HUDEP-2 (cell line): ENCODE measurements around the gene NISCH.

Experiments
- DNase-seq, 76 experiments: peaks; one replicate each; lab custom pipeline; 2025; ENCODE audit not compliant: unreplicated experiment in 76 of 76; lab: John Stamatoyannopoulos, UW

Gene NISCH

DNA sequence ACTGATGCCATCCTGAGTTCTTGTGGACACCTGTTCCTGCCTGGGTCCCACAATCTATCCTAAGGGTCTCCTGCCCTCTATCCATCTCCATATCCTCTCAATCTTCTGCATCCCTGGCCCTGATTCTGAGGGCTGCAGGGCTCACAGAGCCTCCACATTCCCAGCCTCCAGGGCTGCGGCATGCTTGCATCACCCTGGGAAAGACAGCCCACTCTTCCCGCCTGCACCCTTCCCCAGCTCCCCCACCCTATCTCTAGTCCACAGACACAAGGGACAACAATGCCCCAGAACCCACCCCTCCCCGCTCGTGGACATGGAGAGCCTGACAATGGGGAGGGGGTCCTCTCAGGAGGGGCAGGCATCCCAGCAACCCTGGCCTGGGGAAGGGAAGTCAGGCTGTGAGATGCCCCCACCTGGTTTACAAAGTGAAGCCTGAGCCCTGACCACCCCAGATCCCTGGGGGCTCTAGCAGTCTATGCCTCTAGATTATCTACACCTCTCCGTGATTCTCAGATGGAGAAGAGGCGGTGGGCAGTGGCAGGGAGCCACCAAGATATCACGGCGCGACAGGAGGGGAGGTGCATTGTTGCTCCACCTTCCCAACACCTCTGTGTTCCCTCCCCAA lies 20.8 kb upstream of the NISCH start:
- no peak for DNase-seq

DNA sequence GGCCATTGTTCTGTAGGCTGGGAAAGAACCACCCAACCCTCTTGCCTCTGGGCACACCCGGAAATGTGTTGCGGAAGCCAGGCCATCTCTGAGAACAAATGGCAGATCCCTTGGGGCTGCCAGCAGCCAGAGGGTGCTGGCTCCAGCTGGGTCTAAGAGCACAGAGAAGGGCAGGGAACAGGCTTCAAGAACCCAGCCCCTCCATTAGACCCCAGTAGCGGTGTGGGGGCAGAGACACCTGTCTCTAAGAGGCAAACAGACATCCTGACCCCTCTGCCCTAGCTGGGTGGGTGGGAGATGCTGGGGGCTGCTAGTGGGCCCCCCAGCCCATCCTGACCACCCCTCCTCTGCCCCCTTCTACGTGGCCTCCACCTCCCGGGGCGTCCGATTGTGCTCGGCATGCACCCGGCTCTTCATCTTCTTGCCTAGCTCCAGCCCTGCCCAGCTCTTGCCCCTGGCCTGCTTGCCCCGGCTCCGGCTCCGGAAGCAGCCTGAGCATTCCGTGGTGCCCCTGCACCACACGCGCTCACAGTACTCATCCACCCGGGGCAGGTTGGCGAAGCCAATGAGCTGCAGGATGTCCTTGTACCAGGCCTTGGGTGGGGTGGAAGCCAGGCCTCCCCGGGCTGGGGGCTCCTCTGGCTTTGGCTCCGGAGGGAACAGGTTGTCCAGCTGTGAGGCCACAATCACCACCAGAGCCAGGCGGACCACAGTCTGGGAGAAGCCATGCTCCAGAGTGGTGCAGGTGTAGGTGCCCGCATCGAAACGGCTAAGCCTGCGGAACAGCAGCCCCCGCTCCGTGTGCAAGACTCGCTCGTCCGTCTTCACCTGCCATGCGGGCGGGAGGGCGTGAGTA lies 19.9 kb upstream of the NISCH start:
- no peak for DNase-seq

DNA sequence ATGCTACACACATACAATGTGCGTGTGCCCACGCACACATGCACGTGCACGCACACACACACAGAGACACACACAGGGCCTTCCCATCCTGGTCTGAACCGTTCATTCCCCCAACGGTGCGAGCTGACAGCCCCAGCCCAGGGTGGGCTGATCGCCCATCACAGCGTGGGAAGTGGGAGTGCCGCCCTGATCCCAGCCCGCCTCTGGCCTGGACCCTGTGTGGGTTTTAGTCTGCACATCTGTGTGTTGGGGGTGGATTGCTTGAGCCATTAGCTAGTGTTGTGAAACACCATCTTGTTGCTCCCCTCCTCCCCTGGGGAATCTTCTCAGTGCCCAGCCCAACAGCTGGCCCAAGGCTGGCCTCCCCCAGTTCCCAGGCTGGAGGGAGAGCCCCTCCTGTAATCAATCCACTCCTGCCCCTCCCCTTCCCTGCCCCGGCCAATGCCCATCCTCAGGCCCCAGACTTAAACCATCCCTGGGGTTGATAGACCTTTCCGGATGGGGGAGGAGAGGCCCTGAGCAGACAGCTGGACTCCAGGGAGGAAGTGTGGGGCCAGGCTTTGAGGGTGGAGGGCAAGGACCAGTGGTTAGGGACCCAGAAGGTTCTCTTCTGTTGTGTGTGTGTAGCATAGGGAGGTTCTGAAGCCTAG lies 18.8 kb upstream of the NISCH start:
- DNase-seq, result no peak

DNA sequence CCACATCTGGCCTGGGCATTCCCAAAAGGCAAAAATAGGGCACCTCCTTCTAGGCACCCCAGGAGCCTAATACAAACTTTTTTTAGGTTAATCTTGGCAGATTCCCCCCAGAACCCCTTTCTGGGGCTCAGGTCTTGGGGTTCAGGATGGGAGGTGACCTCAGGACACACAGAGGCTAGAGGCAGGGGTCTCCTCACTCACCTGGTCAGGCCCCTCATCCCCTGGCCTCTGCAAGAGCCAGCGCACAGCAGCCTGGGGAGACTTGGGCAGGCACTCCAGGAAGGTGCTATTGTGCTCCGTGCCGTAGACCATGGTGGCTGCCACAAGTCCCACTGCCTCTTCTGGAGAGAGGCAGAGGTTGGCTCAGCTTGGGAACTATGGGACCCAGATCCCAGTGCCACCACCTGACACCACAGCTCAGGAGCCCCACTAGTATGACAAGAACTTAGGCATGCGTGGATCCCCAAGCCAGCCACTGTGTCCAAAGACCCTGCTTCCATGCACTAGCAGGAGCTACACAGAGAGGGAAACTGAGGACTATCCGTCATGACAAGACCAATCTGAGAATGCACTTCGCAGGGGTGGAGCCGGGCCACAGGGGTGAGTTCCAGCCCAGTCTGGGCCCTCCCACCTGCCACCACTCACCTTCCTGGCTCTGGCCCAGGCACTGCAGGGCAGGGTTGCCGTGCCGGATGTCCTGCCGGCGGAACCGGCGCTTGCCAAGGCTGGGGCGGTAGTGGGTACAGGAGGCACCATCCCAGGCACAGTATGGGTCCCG lies 17.9 kb upstream of the NISCH start:
- no peak for DNase-seq

DNA sequence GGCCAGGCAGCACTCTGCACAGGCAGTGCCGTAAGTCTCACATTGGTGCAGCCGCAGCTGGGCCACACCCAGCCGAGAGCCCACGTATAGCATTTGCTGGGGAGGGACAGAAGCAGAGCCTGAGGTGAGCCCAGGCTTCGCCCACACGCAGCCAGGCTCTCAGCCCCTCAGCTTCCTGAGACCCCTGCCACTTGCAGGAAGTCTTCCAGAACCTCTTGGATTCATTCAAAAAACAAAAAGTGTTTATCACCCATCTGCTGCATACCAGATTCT lies 17.4 kb upstream of the NISCH start:
- no peak for DNase-seq

DNA sequence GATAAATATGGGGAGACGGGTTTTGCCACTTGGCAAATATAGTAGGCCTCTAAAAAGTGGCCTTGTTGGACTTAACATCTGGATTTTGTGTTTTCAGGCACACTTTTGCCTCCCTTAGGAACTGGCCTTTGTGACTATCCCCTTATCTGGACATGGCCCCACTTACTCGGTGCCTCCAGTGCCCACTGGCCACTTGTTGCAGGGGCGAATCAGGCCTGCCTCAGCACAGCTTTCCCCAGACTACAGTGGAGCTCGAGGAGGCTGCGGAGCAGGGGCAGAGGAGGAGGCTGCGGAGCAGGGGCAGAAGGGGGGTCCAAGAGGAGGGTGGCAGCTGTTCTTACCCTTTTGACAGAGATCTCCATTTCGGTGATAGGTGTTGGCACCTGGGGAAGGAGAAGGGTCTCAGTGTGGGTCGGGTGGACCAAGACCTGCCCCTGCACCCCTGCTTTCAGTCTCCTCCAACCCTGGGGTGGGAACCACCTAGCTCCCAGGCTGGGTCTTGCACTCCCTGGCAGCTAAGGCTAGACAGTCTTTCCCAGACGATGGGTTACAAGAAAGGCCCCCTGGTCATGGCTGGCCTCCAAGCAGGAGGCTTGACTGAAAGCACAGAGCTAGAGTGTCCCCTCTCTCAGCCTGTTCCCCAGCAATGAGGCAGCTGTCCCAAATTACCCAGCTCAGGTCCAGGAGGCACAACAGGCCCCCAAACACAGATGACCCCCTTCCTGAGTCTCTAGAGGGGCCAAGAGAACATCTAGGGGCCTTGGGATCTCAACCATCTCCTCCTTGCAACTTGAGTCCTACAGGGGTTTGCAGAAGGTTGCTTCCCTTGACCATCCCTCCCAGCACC lies 16.6 kb upstream of the NISCH start:
- DNase-seq, result no peak

DNA sequence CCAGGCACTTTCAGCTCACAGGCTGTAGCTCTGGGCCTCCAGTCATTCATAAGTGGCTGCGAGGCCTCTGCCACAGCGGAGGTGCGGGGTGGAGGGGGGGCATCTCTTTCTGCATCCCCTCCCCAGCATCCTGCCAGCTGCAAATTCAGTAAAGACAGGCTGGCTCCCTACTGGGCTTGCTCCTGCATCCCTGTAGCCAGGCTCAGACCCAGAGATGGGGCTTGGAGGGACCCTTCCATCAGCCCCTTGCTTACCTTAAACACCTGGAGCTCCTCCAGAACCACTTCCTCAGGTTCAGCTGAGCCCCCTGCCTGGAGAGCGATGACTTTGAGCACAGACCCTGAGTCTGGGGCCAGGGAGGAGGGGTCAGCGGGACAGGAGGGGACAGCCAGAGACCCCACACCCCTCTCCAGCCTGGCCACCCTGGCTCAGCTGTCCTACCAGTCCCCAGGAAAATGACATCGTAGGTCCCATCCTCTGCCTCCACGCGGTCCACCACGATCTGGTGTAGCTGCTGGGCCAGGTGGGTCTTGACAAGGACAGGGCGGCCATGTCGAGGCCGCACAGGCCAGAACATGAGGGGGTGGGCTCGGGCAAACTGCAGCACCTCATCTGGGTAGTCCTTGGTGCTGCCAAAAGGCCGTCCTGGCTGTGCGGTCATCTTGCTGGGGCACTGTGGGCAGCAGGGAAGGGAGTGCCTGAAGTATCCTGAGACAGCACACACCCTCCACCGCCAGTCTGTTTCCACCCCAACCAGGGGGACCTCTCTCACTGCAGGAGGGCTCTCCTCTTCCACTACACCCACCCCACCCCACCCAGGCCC lies 15.8 kb upstream of the NISCH start:
- DNase-seq, result no peak

DNA sequence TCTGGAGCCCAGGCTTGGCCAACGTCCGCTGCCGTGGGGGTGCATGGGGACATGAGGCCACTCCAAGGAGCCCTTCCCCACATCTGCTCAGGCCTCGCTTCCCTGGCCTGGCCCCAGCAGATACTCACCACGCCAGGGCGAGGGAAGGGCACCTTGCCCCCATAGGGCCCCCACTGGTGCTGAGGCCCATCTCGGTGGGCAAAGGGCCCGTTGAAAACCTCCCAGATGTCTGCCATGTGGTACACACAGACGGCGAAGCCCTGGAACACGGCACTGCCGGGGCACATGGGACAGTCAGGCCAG lies 15.2 kb upstream of the NISCH start:
- DNase-seq, result no peak

DNA sequence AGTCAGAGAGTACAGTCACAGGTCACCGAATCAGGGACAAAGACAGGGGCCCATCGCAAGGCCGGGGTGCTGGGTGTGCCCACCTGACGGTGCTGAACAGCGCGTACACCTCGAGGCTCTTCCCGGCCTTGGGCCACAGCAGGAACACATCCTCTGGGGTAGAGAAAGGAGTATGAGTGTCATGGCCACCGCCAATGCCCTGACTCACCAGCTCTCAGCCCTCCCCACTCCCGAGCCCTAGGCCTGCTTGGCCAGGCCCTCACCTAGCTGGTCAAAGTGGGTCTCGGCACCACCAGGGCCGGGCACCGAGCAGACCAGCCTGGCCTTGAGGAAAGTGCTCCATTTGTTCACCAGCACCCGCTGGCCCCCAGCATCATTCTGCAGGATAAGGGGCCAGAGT lies 14.7 kb upstream of the NISCH start:
- no peak for DNase-seq

DNA sequence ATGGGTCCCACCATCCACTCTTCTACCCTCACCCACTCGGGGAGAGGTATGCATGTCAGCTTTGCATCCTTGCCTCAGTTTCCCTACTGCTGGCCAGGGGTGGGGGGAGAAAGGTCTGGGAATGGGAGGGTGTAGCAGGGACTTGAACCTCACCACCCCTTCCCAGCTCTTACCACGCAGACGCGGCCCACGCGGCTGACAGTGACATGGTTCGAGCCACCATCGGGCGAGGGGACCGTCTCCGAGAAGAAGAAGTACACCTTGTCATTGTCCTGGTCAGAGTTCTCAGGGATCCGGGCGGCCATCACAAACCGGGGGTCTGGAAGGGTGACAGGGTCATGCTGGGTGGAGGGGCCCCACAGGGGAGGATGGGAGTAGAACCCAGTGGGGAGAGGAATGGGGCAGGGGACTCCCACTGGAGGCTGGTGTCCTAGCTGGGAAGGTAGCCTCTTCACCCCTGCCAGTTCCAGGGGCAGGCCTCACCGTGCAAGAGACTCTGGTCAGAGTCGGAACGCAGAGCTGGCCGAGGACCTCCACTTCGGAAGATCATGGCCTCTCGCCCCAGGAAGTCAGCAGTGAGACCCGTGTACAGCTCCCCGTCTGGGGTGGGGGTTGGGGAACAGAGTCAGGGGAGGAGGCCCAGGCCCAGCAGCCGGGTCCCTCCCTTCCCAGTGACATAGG lies 14.2 kb upstream of the NISCH start:
- no peak for DNase-seq

DNA sequence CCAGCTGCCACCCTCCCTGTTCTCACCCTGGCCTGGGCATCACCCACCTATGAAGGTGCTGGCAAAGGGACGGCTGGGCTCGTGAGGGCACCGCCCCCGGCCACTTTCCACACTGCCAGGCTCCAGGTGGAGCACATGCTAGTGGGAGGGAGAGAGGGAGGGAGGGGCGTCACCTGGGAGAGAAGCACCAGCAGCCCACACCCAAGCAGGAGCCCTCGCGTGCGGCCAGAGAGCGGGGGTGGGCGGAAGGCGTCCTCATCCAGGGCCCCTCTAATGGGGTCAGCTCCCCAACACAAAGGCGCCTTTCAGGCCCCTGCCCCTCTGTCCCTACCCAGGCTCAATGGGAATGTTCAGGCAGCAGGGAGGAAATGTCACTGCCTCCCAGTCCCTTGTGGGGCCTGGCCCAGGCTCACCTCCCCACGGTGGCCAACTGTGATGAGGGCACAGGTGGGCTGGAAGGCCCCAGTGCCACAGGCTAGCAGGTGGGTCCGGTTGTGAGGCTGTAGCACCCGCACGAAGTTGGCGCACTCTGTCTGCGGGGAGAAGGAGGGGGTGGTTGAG lies 13.6 kb upstream of the NISCH start:
- DNase-seq, result no peak

DNA sequence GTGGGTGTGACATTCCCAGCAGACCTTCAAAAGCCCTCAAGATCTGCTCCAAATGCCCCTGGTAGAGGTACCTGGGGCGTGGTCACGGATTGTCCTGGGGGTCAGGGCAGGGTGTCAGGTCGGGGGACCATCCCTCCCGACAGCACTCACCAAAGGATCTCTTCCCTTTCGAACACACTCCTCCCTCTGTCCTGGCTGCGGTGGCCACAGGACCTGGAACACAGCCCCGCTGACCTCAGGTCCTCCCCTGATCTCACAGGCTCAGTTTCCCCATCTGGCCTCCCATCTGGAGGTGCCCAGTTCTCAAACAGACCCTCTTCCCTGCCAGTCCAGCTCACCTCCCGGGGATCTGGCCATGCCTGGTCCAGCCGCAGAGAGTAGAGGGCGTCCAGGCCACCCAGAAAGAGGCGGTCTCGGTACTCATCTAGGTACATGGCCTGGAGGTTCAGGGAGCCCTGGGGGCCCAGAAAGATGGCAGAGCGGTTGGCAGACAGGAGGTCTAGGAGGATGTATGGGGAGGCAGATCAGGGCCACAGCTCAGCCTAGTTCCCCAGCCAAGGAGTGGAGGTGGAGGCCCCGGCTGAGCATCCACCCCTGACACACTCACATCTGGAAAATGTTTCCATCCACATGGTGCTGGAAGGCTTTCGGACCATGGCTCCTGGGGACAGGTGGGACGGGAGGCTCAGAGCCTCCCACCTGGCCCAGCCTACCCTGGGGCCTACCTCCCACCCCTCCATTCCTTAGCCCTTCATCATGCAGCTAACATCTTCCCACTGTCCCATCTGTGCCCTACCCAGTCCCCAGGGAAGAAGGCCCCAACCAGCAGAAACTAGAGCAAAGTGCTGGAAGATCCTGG lies 12.8 kb upstream of the NISCH start:
- DNase-seq, result no peak

DNA sequence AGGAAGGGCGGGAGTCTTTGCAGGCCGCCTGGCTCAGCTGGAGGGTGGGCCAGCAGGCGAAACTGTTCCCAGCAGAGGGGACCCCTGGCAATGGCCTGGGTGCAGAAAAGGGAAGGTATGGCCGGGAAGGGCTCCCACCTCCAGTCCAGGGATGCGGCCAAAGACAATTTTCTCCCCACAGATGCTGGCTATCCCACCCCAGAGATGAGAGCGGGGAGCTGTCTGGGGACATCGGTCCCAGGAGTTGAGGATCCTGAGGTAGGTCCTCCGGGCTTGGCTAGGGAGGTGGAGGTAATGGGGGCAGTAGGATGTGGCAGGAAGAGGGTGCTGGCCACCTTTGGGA lies 12.2 kb upstream of the NISCH start:
- no peak for DNase-seq

DNA sequence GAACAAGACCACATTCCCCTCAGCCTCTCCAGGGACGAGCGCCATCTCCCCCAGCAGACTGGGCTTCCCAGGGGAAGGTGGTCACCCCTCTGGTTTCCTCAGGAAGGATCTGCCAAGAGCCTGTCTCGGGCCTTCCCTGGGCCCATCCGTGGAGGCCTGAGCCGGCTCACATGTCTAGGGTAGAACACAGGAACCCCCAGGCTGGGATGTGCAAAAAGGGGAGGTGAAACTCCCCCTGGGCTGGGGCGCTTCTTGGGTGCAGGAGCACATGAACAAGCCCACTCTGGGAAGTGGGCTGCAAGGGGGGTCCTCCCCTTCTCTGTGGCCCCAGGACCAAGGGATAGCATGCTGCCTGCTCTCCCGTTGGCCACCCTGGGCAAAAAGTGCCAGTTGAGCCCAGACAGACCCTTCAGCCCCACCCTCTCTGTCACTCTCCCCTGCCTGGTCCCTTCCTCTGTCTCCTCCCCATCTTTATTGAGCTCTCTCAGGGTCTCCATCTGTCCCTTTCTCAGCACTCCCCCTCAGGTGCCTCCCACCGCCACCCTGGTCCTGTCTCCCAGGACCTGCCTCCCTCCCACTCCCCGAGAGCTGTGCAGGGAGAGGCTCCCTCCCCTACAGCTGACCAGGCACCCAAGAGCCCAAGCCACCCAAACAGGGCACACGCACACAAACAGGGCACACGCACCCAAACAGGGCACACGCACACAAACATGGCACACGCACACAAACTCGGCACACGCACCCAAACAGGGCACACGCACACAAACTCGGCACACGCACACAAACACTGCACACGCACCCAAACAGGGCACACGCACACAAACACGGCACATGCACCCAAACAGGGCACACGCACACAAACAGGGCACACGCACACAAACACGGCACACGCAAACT lies 11.4 kb upstream of the NISCH start:
- no peak for DNase-seq

DNA sequence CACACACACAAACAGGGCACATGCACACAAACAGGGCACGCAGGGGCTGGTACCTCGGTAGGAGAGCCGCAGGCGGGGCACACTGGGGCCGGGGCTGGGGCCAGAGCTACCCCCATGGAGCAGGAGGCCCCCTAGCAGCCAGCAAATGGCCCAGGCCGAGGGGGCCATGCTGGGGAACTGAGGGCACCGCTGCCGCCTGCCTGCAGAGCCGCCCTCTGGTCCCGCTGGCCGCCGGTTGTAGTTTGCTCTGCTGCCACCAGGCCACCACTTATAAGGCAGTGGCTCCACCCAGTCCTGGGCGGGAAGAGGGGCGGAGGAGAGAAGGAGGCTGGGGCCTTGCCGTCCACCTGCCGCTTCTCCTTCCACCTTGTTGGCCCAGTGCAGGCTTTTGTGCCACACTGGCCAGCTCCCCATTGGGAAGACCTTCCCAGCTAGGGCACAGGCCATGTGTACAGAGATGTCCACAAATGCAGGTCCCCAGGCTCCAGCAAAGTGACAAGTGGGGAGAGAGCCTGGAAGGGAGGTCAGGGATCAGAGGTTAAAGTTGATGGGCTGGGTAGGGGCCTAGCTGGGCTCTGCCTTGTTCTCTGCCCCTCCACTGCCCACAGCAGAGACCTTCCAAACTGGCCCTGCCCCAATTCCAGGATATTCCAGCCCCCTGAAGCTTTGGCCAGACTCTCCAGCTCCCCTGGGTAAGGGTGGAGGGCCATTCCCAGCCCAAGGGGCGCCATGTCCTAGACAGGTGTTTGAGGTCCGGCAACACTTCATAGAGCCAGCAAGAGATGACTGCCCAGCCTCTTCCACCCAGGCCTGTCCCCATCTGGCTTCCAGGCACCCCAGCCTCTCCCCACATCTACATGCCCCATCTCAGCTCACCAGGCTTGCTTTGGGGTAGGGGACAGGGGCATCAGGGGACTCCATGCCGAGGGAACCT lies 10.3 kb upstream of the NISCH start, which contains the start of gene SEMA3G:
Gene SEMA3G (minus strand): TSS at position 244 of the 934 bp plus-strand sequence. CDS start 76 bp downstream, at position 168.
- peak in 71 of 76 experiments; percentile 4 to 82 (median 57) for DNase-seq

DNA sequence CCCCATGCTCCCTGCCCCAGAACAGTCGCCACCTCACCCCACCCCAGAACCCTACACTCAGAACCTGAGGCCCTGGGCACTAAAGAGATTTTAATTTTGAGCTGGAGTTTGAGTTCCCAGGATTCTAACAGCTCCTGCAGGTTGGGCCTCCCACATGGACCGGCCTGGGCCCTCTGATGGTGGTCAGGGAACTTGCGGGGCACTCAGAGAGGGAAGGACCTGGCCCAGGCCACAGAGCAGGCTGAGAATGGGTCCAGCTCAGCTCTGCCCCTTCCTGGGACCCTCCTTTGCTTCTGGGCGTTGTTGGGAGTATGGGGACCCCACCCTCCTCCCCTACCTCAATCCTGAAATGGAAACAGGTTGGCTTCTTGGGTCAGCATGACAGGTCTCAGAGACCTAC lies 9.4 kb upstream of the NISCH start:
- DNase-seq, result no peak
